B cell (primary cell): ENCODE results near the gene ASPA. TPM values are rescaled to one million over a fixed set of nuclear protein-coding genes. Genes with fewer than 3 reads are reported as not detected.

Source experiments
- ATAC-seq: fragments of 200-7000 bp; cut with Tn5 transposase; one replicate; pipeline ENCODE4 v1.10.0; 2021; ENCODE audit warnings: low read depth, mild to moderate bottlenecking, moderate number of reproducible peaks, moderate library complexity
- CTCF ChIA-PET: fragments of 350-600 bp; sonication (Branson Sonifier 250); formaldehyde crosslinking; loops from one replicate; lab custom pipeline; 2021; ENCODE audit warnings: antibody characterized with exemption, inconsistent platforms; lab: Charles Lee
- POLR2A ChIA-PET: fragments of 350-600 bp; sonication (Branson Sonifier 250); formaldehyde crosslinking; loops from one replicate; lab custom pipeline; 2021; ENCODE audit warnings: antibody characterized with exemption; lab: Charles Lee
- DNase-seq: peaks from one replicate; pipeline ENCODE4 v3.0.0; 2013
- H2AFZ ChIP-seq: 2 replicates; pipeline ENCODE4 v1.6.1; 2012; ENCODE audit warnings: mild to moderate bottlenecking, low read depth, low read length; ENCODE audit not compliant: insufficient read depth, poor library complexity, severe bottlenecking
- H3K27ac ChIP-seq, 2 donors: 1 replicate in 1 of 2; 2 replicates in 1 of 2; pipeline ENCODE4 v1.5.1; 2012 to 2013; ENCODE audit warnings: low read length in 2 of 2, mild to moderate bottlenecking in 2 of 2, moderate library complexity in 1 of 2
- H3K27me3 ChIP-seq, 4 experiments: fragments of 200-600 bp in 1 of 4; sonication (generic) in 1 of 4; replicated peaks in 1 of 4; 1 replicate in 2 of 4; 2 replicates in 2 of 4; pipeline versions ENCODE4 v1.6.1 to v1.7.0; 2013 to 2016; ENCODE audit warnings: low read length in 3 of 4, mild to moderate bottlenecking in 2 of 4, mixed read lengths in 1 of 4, moderate library complexity in 1 of 4; ENCODE audit not compliant: insufficient read depth in 4 of 4, control insufficient read depth in 3 of 4; ENCODE audit errors: control extremely low read depth in 1 of 4
- H3K36me3 ChIP-seq, 2 experiments: replicated peaks in 1 of 2; 1 replicate in 1 of 2; 2 replicates in 1 of 2; pipeline versions ENCODE4 v1.6.1 to v1.7.1; 2013; ENCODE audit warnings: low read length in 1 of 2; ENCODE audit not compliant: insufficient read depth in 2 of 2, control insufficient read depth in 1 of 2; ENCODE audit errors: control extremely low read depth in 1 of 2, extremely low read depth in 1 of 2
- H3K4me1 ChIP-seq, 2 donors: fragments of 200-600 bp in 1 of 2; sonication (generic) in 1 of 2; 1 replicate in 1 of 2; 2 replicates in 1 of 2; pipeline versions ENCODE4 v1.5.1 to v1.6.1; 2013 to 2017; ENCODE audit warnings: low read length in 2 of 2; ENCODE audit not compliant: control insufficient read depth in 2 of 2, insufficient read depth in 2 of 2
- H3K4me2 ChIP-seq: replicated peaks from 2 replicates; pipeline ENCODE3; 2012; ENCODE audit warnings: mild to moderate bottlenecking, low read depth, low read length; ENCODE audit not compliant: poor library complexity, severe bottlenecking
- H3K4me3 ChIP-seq, 5 experiments: fragments of 200-600 bp in 1 of 5; sonication (generic) in 1 of 5; 1 replicate in 3 of 5; 2 replicates in 2 of 5; pipeline versions ENCODE4 v1.5.1 to v1.7.0; 2011 to 2016; ENCODE audit warnings: low read length in 4 of 5, mild to moderate bottlenecking in 4 of 5, low read depth in 2 of 5, control low read depth in 1 of 5, moderate library complexity in 1 of 5; ENCODE audit not compliant: insufficient read depth in 1 of 5; ENCODE audit errors: control extremely low read depth in 1 of 5, extremely low read depth in 1 of 5
- H3K79me2 ChIP-seq: fragments of 200-600 bp; sonication (generic); one replicate; pipeline ENCODE4 v1.6.0; 2016; ENCODE audit warnings: low read length; ENCODE audit not compliant: control insufficient read depth, insufficient read depth
- H3K9ac ChIP-seq: fragments of 200-600 bp; sonication (generic); 2 replicates; pipeline ENCODE4 v1.6.1; 2017; ENCODE audit warnings: mild to moderate bottlenecking, low read length, moderate library complexity
- H3K9me3 ChIP-seq, 3 donors: one replicate each; pipeline versions ENCODE4 v1.6.1 to v1.7.1; 2013; ENCODE audit warnings: low read length in 2 of 3; ENCODE audit not compliant: control insufficient read depth in 2 of 3, insufficient read depth in 1 of 3; ENCODE audit errors: control extremely low read depth in 1 of 3
- H4K20me1 ChIP-seq: 2 replicates; pipeline ENCODE4 v1.6.0; 2012; ENCODE audit warnings: mild to moderate bottlenecking, low read length; ENCODE audit not compliant: insufficient read depth, control insufficient read depth, poor library complexity, severe bottlenecking
- H3K27ac Mint-ChIP-seq: one replicate; pipeline ENCODE4 v1.8.0; 2021; ENCODE audit warnings: mixed read lengths
- H3K27me3 Mint-ChIP-seq: one replicate; pipeline ENCODE4 v1.8.0; 2021; ENCODE audit warnings: mixed read lengths
- H3K4me1 Mint-ChIP-seq: one replicate; pipeline ENCODE4 v1.8.0; 2021; ENCODE audit warnings: mixed read lengths
- H3K4me3 Mint-ChIP-seq: one replicate; pipeline ENCODE4 v1.8.0; 2021; ENCODE audit warnings: mixed read lengths
- H3K9me3 Mint-ChIP-seq: one replicate; pipeline ENCODE4 v1.8.0; 2022; ENCODE audit warnings: mixed read lengths; ENCODE audit not compliant: insufficient read depth
- CTCF ChIP-seq: fragments of 200-600 bp; IDR thresholded peaks from one replicate; pipeline ENCODE4 v1.8.0; 2022; ENCODE audit warnings: antibody characterized with exemption, mild to moderate bottlenecking
- EZH2 ChIP-seq: IDR thresholded peaks from 2 replicates; pipeline ENCODE4 v1.6.1; 2012; ENCODE audit warnings: borderline replicate concordance, low read depth, mild to moderate bottlenecking, moderate library complexity, low read length; ENCODE audit not compliant: insufficient read depth, poor library complexity, severe bottlenecking
- WGBS: methylation state at CpG from one replicate; pipeline ENCODE4 v1.1.5; 2013; ENCODE audit warnings: missing lambda C conversion rate; ENCODE audit not compliant: insufficient coverage; 5-methylcytosine and 5-hydroxymethylcytosine counted together
- intact Hi-C: fragments of 100-400 bp; cut with micrococcal nuclease; formaldehyde crosslinking; loops from one replicate; pipeline ENCODE4 v1.10.0; 2022
- polyA plus RNA-seq: library from polyadenylated mRNA; depleted of rRNA; stranded (reverse); fragments of >200 nt; gene quantifications from 2 replicates; pipeline ENCODE4 v1.2.3, GENCODE V29; 2012
- total RNA-seq, 2 donors: library from RNA; stranded (reverse); fragments of 120-200 nt in 1 of 2; gene quantifications; 1 replicate in 1 of 2; 2 replicates in 1 of 2; pipeline versions ENCODE4 v1.2.3 to v1.2.4, GENCODE V29; 2013 to 2022

The ASPA gene
- total and polyA plus RNA-seq, 2 donors (not counting 1 experiment from before 2014, with no cell fraction given): not detected

- H3K4me3 Mint-ChIP-seq: no peak overlapping the region
- ChIA-PET CTCF (interaction anchor here (0.7 to 1.5 kb wide), 4 partner anchors 18 to 488 kb away, joined by 3 to 7 read pairs (median 4); no protein-coding TSS in a partner anchor), POLR2A (interaction anchor here (0.6 kb wide), 1 partner anchor 243 kb away, joined by 4 read pairs; no protein-coding TSS in a partner anchor)
- intact Hi-C loops: loop anchor here (5.0 kb wide), 1 partner anchor 111 kb away; no protein-coding TSS in a partner anchor
- Histone ChIP-seq H3K4me1 (peaks cover 6 to 15% of the 10 kb centered on the region in 2 donors), H2AFZ (no peak overlapping the region), H3K4me2 (no peak overlapping the region), H4K20me1 (no peaks in the 10 kb centered on the region), H3K27ac (no peak overlapping the region), H3K79me2 (no peaks in the 10 kb centered on the region), H3K9ac (no peak overlapping the region), H3K27me3 (peaks cover 0 to 7% (median 0%) of the 10 kb centered on the region in 4 experiments), H3K36me3 (no peaks in the 10 kb centered on the region), H3K9me3 (peaks cover 0 to 2% (median 0%) of the 10 kb centered on the region in 3 donors), H3K4me3 (no peak overlapping the region)
- peak overlapping the region; percentile 15 for H3K27ac Mint-ChIP-seq
- H3K9me3 Mint-ChIP-seq: no peaks in the 10 kb centered on the region
- TF ChIP-seq EZH2: no peak
- no peak for TF ChIP-seq CTCF
- no peaks in the 10 kb centered on the region for H3K27me3 Mint-ChIP-seq
- DNase-seq (no peak), ATAC-seq (no peak)
- H3K4me1 Mint-ChIP-seq: peaks cover 19% of the 10 kb centered on the region
- WGBS: 100% methylated on average over 2 of the region's 5 CpGs
Measured at GRCh38 chr17:3536716-3537115, 60.9 kb downstream of the ASPA start.

- H3K27me3 ChIP-seq: peaks cover 0 to 2% (median 0%) of the 10 kb centered on the region in 4 experiments
- no peak overlapping the region for H3K27ac ChIP-seq
- no peak overlapping the region for H3K9ac ChIP-seq
- WGBS: 86% methylated on average over 1 of the region's 8 CpGs
- no peak overlapping the region for H2AFZ ChIP-seq
- H3K4me1 ChIP-seq: peaks cover 0 to 8% of the 10 kb centered on the region in 2 donors
- Mint-ChIP-seq H3K27ac (no peak overlapping the region), H3K4me1 (peaks cover 8% of the 10 kb centered on the region), H3K27me3 (no peaks in the 10 kb centered on the region), H3K9me3 (no peaks in the 10 kb centered on the region), H3K4me3 (no peak overlapping the region)
- ChIA-PET POLR2A (no interaction called here), CTCF (interaction anchor here (0.8 kb wide), 1 partner anchor 16 kb away, joined by 4 read pairs; no protein-coding TSS in a partner anchor)
- no peaks in the 10 kb centered on the region for H3K36me3 ChIP-seq
- H4K20me1 ChIP-seq: no peaks in the 10 kb centered on the region
- intact Hi-C loops: loop anchor here (5.0 kb wide), 1 partner anchor 107 kb away; no protein-coding TSS in a partner anchor
- H3K4me3 ChIP-seq: no peak overlapping the region
- no peak overlapping the region for H3K4me2 ChIP-seq
- DNase-seq (no peak), ATAC-seq (no peak)
- peaks cover 0 to 2% (median 0%) of the 10 kb centered on the region in 3 donors for H3K9me3 ChIP-seq
- no peaks in the 10 kb centered on the region for H3K79me2 ChIP-seq
- TF ChIP-seq CTCF: no peak
Measured at GRCh38 chr17:3539881-3540540, 64.2 kb downstream of the ASPA start.
